Measurements from ENCODE around the gene CNST.

- TF ChIP-seq GATA2 (IDR thresholded peaks at IDR 0.05; ENCODE audit: low read depth, low read length) (no peak), GATA3 (IDR thresholded peaks at IDR 0.05; ENCODE audit: low read depth, low read length) (no peak)
These were observed 112.8 kb downstream of the CNST start for GRCh38 chr1:246678816-246679793.
